MM.1S (cell line): ENCODE measurements around the gene INO80.

Source experiments
- DNase-seq: peaks from one replicate; pipeline ENCODE4 v3.0.0-alpha.2; 2015
- H2AFZ ChIP-seq: fragments of 300-600 bp; sonication (generic); 2 replicates; pipeline ENCODE4 v1.6.0; 2016; ENCODE audit warnings: antibody characterized with exemption, low read length
- H3F3A ChIP-seq: fragments of 300-600 bp; sonication (generic); 2 replicates; pipeline ENCODE4 v1.6.1; 2016; ENCODE audit warnings: mild to moderate bottlenecking, antibody characterized with exemption, low read length, moderate library complexity, mixed read lengths; ENCODE audit not compliant: insufficient read depth
- H3K27ac ChIP-seq: fragments of 300-600 bp; sonication (generic); 2 replicates; pipeline ENCODE4 v1.5.1; 2016; ENCODE audit warnings: mild to moderate bottlenecking, low read length
- H3K27me3 ChIP-seq: fragments of 300-600 bp; sonication (generic); replicated peaks from 2 replicates; pipeline ENCODE4 v1.6.0; 2016; ENCODE audit warnings: low read length; ENCODE audit not compliant: insufficient read depth
- H3K36me3 ChIP-seq: fragments of 300-600 bp; sonication (generic); replicated peaks from 2 replicates; pipeline ENCODE4 v1.6.1; 2016; ENCODE audit warnings: mild to moderate bottlenecking, low read length, mixed read lengths; ENCODE audit not compliant: insufficient read depth
- H3K4me1 ChIP-seq: fragments of 300-600 bp; sonication (generic); 2 replicates; pipeline ENCODE4 v1.6.1; 2016; ENCODE audit warnings: low read length, mixed read lengths
- H3K4me2 ChIP-seq: fragments of 300-600 bp; sonication (generic); 2 replicates; pipeline ENCODE4 v1.6.0; 2016; ENCODE audit warnings: low read depth, low read length
- H3K4me3 ChIP-seq: fragments of 300-600 bp; sonication (generic); 2 replicates; pipeline ENCODE4 v1.5.1; 2016; ENCODE audit warnings: low read length, mixed read lengths
- H3K79me2 ChIP-seq: fragments of 300-600 bp; sonication (generic); 2 replicates; pipeline ENCODE4 v1.6.1; 2016; ENCODE audit warnings: mixed run types, low read length, mixed read lengths
- H3K9ac ChIP-seq: fragments of 300-600 bp; sonication (generic); 2 replicates; pipeline ENCODE4 v1.6.1; 2016; ENCODE audit warnings: low read length, mixed read lengths
- H3K9me2 ChIP-seq: fragments of 300-600 bp; sonication (generic); replicated peaks from 2 replicates; pipeline ENCODE4 v1.6.1; 2016; ENCODE audit warnings: mild to moderate bottlenecking, low read length, mixed read lengths; ENCODE audit not compliant: insufficient read depth
- H3K9me3 ChIP-seq: fragments of 300-600 bp; sonication (generic); replicated peaks from 2 replicates; pipeline ENCODE4 v1.6.1; 2016; ENCODE audit warnings: mild to moderate bottlenecking, low read length, mixed read lengths; ENCODE audit not compliant: insufficient read depth
- H4K20me1 ChIP-seq: fragments of 300-600 bp; sonication (generic); 2 replicates; pipeline ENCODE4 v1.6.1; 2016; ENCODE audit warnings: mild to moderate bottlenecking, low read length, moderate library complexity, mixed read lengths; ENCODE audit not compliant: insufficient read depth
- CTCF ChIP-seq: fragments of 300-600 bp; sonication (generic); IDR thresholded peaks from 2 replicates; pipeline ENCODE4 v1.5.1; 2016; ENCODE audit warnings: antibody characterized with exemption, low read length, mixed read lengths
- EZH2 ChIP-seq: fragments of 300-600 bp; sonication (generic); optimal IDR thresholded peaks from 2 replicates; pipeline ENCODE3; 2017; ENCODE audit warnings: low read depth, mild to moderate bottlenecking, antibody characterized with exemption, low read length, mixed read lengths
- EZH2phosphoT487 ChIP-seq: fragments of 300-600 bp; sonication (generic); IDR thresholded peaks from 2 replicates; pipeline ENCODE4 v1.6.1; 2018; ENCODE audit warnings: antibody characterized with exemption, low read length

INO80 gene

GRCh38 chr15:40931300-40932142 lies 184.6 kb downstream of the INO80 start:
- no peak for DNase-seq
- H3K4me3 ChIP-seq, result no peak overlapping the region
- H3F3A ChIP-seq, result peaks cover 8% of the 10 kb centered on the region
- H3K9me2 ChIP-seq, result no peaks in the 10 kb centered on the region
- H3K27me3 ChIP-seq, result peaks cover 38% of the 10 kb centered on the region
- TF ChIP-seq CTCF (no peak), EZH2phosphoT487 (no peak)
- no peak overlapping the region for H3K9ac ChIP-seq
- no peaks in the 10 kb centered on the region for H3K79me2 ChIP-seq
- no peaks in the 10 kb centered on the region for H3K36me3 ChIP-seq
- H3K27ac ChIP-seq, result no peak overlapping the region
- no peak overlapping the region for H3K4me2 ChIP-seq
- H3K9me3 ChIP-seq, result no peaks in the 10 kb centered on the region
- no peak overlapping the region for H2AFZ ChIP-seq
- H3K4me1 ChIP-seq, result 0 out of 2 replicates have a peak, but pooled peaks cover 10% of the 10 kb centered on the region
- H4K20me1 ChIP-seq, result no peaks in the 10 kb centered on the region

DNA sequence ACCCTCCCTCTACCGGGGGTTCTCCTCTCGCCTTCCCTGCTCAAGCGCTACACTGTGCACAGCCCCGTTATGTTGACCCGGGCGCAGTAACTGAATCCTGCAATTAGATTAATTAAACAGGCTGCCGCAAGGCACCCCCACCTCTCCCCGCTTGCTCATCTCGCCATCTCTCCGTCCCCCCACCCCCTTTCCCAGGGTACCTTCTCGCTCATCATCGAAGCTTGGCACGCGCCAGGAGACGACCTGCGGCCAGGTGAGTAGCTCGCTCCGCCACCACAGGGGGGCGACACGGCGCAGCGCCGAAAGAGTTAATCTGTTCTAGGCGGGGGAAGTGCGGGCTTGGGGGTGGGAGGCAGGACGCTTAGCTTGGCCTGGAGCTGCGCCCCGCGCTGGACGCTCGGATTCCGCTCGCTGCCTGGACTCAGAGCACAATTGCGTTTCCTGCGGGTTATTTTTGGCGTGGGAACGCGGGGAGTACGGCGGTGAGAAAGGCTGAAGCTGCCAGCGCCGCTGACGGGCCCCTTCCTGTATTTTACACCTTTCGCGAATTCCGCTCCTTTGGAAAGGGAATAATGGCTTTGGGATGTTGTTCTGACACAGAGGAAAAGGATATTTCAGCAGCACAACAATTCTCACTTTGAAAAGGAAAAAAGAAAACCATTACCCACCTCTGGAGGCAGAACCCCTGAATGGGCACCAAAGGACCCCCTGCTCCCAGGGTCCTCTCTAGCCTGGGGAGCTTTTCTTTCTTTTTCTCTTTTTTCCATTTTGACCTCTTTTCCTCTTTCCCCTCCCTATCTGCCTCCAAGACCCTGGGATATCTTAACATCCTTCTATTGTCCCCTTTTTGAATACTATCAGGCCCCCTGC lies 185.4 kb downstream of the INO80 start:
- peak overlapping the region; percentile 76 for H3K4me3 ChIP-seq
- no peaks in the 10 kb centered on the region for H3K9me3 ChIP-seq
- no peaks in the 10 kb centered on the region for H3K36me3 ChIP-seq
- no peaks in the 10 kb centered on the region for H3K9me2 ChIP-seq
- no peak overlapping the region for H3K9ac ChIP-seq
- no peak for DNase-seq
- peak; percentile 68 for TF ChIP-seq CTCF
- TF ChIP-seq EZH2phosphoT487, result no peak
- no peak overlapping the region for H3K27ac ChIP-seq
- H2AFZ ChIP-seq, result no peak overlapping the region
- H3K79me2 ChIP-seq, result no peaks in the 10 kb centered on the region
- peak overlapping the region; percentile 100 for H3K4me2 ChIP-seq
- no peaks in the 10 kb centered on the region for H4K20me1 ChIP-seq
- H3K27me3 ChIP-seq, result peaks cover 46% of the 10 kb centered on the region
- 0 out of 2 replicates have a peak, but pooled peaks cover 10% of the 10 kb centered on the region for H3K4me1 ChIP-seq
- peaks cover 8% of the 10 kb centered on the region for H3F3A ChIP-seq

DNA sequence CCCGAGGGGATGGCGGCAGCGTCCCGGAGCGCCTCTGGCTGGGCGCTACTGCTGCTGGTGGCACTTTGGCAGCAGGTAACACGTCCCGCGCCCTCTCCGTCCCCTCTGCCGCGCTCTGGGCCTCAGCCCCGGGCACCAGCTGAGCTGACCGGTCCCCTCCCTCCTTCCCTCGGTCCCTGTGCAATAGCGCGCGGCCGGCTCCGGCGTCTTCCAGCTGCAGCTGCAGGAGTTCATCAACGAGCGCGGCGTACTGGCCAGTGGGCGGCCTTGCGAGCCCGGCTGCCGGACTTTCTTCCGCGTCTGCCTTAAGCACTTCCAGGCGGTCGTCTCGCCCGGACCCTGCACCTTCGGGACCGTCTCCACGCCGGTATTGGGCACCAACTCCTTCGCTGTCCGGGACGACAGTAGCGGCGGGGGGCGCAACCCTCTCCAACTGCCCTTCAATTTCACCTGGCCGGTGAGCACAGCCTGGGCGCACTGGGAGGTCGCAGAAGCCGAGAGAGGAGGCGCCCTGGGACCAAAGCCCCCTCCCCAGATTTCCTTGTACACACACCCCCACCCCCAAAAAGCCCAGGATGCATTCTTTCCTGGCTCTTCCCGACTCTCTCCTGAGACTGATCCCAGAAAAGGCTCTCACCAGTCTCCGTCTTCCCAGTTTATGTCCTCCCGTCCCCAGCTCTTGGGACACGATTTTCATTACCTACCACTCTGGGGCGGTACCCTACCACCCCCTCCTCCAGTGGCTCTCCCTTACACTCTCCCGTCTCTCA lies 186.2 kb downstream of the INO80 start:
- peak overlapping the region; percentile 100 for H3K4me2 ChIP-seq
- 0 out of 2 replicates have a peak, but pooled peaks cover 10% of the 10 kb centered on the region for H3K4me1 ChIP-seq
- TF ChIP-seq CTCF (no peak), EZH2 (no peak), EZH2phosphoT487 (no peak)
- no peak for DNase-seq
- no peaks in the 10 kb centered on the region for H4K20me1 ChIP-seq
- H3K79me2 ChIP-seq, result no peaks in the 10 kb centered on the region
- peaks cover 8% of the 10 kb centered on the region for H3F3A ChIP-seq
- no peaks in the 10 kb centered on the region for H3K9me2 ChIP-seq
- H3K36me3 ChIP-seq, result no peaks in the 10 kb centered on the region
- peak overlapping the region; percentile 76 for H3K4me3 ChIP-seq
- no peak overlapping the region for H3K9ac ChIP-seq
- no peaks in the 10 kb centered on the region for H3K9me3 ChIP-seq
- H3K27me3 ChIP-seq, result peaks cover 51% of the 10 kb centered on the region
- H2AFZ ChIP-seq, result peak overlapping the region; percentile 89
- H3K27ac ChIP-seq, result no peak overlapping the region
